ENCODE results near the gene EPHA6. TPM values are rescaled to one million over a fixed set of nuclear protein-coding genes. Genes with fewer than 3 reads are reported as not detected.

The EPHA6 gene
- total RNA-seq, 1 experiment from 2014 or later = 3.6 TPM

GRCh38 chr3:97029972-97030371 is 215.6 kb downstream of the EPHA6 start:
- no peaks in the 10 kb centered on the region for H3K79me2 ChIP-seq (ENCODE audit: low read length)
- no peak overlapping the region for H3K9ac ChIP-seq (ENCODE audit: low read length)
- H2AFZ ChIP-seq (ENCODE audit: low read length) = no peak overlapping the region
- no peaks in the 10 kb centered on the region for H3K36me3 ChIP-seq (ENCODE audit: low read depth, low read length)
- H4K20me1 ChIP-seq (ENCODE audit: low read length) = no peaks in the 10 kb centered on the region
- no peak overlapping the region for H3K4me3 ChIP-seq (ENCODE audit: low read length)
- POLR2A ChIA-PET (ENCODE audit: unreplicated experiment) = no interaction called here
- H3K9me2 ChIP-seq (replicated peaks; ENCODE audit: low read length) = no peaks in the 10 kb centered on the region
- ATAC-seq = no peak
- TF ChIP-seq, protein P1, sequence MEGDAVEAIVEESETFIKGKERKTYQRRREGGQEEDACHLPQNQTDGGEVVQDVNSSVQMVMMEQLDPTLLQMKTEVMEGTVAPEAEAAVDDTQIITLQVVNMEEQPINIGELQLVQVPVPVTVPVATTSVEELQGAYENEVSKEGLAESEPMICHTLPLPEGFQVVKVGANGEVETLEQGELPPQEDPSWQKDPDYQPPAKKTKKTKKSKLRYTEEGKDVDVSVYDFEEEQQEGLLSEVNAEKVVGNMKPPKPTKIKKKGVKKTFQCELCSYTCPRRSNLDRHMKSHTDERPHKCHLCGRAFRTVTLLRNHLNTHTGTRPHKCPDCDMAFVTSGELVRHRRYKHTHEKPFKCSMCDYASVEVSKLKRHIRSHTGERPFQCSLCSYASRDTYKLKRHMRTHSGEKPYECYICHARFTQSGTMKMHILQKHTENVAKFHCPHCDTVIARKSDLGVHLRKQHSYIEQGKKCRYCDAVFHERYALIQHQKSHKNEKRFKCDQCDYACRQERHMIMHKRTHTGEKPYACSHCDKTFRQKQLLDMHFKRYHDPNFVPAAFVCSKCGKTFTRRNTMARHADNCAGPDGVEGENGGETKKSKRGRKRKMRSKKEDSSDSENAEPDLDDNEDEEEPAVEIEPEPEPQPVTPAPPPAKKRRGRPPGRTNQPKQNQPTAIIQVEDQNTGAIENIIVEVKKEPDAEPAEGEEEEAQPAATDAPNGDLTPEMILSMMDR (conservative IDR thresholded peaks at IDR 0.05; ENCODE audit: low read depth, low read length) = no peak
- TF ChIP-seq EZH2 (IDR thresholded peaks at IDR 0.05; ENCODE audit: low read length, unreplicated experiment) (no peak), EZH2phosphoT487 (IDR thresholded peaks at IDR 0.05; ENCODE audit: borderline replicate concordance, low read length) (no peak)
- CTCF ChIA-PET = no interaction called here
- intact Hi-C loops (cut with micrococcal nuclease) = no loop called here
- H3K4me2 ChIP-seq (ENCODE audit: low read length) = no peak overlapping the region
- BruUV-seq (replicated peaks) = no TSS peak
- no peak for DNase-seq
- no peaks in the 10 kb centered on the region for H3K9me3 ChIP-seq (ENCODE audit: low read length)
- H3K27me3 ChIP-seq (ENCODE audit: low read length) = no peaks in the 10 kb centered on the region
- no peaks in the 10 kb centered on the region for H3K4me1 ChIP-seq (ENCODE audit: insufficient read depth, low read length)
- no peak overlapping the region for H3K27ac ChIP-seq (ENCODE audit: low read length)
- H3F3A ChIP-seq (ENCODE audit: low read length, unreplicated experiment) = no peaks in the 10 kb centered on the region

DNA sequence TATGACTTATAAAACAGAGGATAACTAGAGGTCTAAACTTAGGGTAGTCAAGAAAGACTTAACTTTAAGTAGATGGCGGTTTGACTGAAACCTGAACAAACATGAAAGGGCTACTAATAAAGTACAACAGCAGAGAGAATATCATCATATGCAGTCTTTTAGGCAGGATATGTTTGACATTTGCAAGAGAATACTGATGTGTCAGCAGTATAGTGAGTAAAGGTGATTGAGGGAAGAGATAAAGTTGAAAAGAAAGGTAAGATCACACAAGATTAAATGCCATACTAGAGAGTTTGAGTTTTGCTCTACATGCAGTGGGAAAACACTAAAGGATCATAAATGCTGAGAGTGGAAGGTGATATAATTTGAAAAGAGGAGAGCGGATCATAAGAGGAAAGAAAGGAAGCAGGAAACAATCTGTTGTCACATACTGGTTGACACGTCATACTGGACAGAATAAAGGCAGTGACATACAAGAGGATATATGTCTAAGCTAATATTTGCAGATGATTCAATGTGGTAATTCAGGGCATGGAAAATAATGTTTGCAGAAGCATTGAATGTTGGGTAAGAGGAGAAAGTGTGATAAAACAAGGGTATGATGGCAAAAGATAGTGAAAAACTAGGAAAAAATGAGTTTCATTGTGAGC is 223.0 kb downstream of the EPHA6 start:
- TF ChIP-seq EZH2phosphoT487 (IDR thresholded peaks at IDR 0.05; ENCODE audit: borderline replicate concordance, low read length) (no peak), EZH2 (IDR thresholded peaks at IDR 0.05; ENCODE audit: low read length, unreplicated experiment) (no peak)
- TF ChIP-seq, protein P1 (conservative IDR thresholded peaks at IDR 0.05; ENCODE audit: low read depth, low read length) = no peak
- Histone ChIP-seq H3K9ac (ENCODE audit: low read length) (peak overlapping the region; percentile 25; the same call in 1 of the 2 replicates), H3K27me3 (ENCODE audit: low read length) (no peaks in the 10 kb centered on the region), H3K9me3 (ENCODE audit: low read length) (no peaks in the 10 kb centered on the region), H2AFZ (ENCODE audit: low read length) (no peak overlapping the region), H3K36me3 (ENCODE audit: low read depth, low read length) (no peaks in the 10 kb centered on the region), H3K4me1 (ENCODE audit: insufficient read depth, low read length) (peaks cover 12% of the 10 kb centered on the region), H3K27ac (ENCODE audit: low read length) (peak overlapping the region; percentile 75), H4K20me1 (ENCODE audit: low read length) (no peaks in the 10 kb centered on the region), H3K4me3 (ENCODE audit: low read length) (no peak overlapping the region), H3K9me2 (replicated peaks; ENCODE audit: low read length) (no peaks in the 10 kb centered on the region), H3K4me2 (ENCODE audit: low read length) (peak overlapping the region; percentile 18; the same call in 1 of the 2 replicates), H3F3A (ENCODE audit: low read length, unreplicated experiment) (no peaks in the 10 kb centered on the region), H3K79me2 (ENCODE audit: low read length) (no peaks in the 10 kb centered on the region)
- POLR2A ChIA-PET (ENCODE audit: unreplicated experiment) = no interaction called here
- DNase-seq (peak; percentile 68), ATAC-seq (peak; percentile 83)
- BruUV-seq (replicated peaks) = no TSS peak
- intact Hi-C loops (cut with micrococcal nuclease) = loop anchor here (5.0 kb wide), 1 partner anchor 75 kb away; no protein-coding TSS in a partner anchor
- CTCF ChIA-PET = interaction anchor here (0.6 kb wide), 1 partner anchor 167 kb away, joined by 3 read pairs; no protein-coding TSS in a partner anchor

GRCh38 chr3:97043411-97043810 is 229.0 kb downstream of the EPHA6 start:
- Histone ChIP-seq H3K9ac (ENCODE audit: low read length) (no peak overlapping the region), H3K4me1 (ENCODE audit: insufficient read depth, low read length) (no peaks in the 10 kb centered on the region), H3F3A (ENCODE audit: low read length, unreplicated experiment) (no peaks in the 10 kb centered on the region), H3K79me2 (ENCODE audit: low read length) (no peaks in the 10 kb centered on the region), H2AFZ (ENCODE audit: low read length) (no peak overlapping the region), H3K4me3 (ENCODE audit: low read length) (no peak overlapping the region), H3K27ac (ENCODE audit: low read length) (no peak overlapping the region), H3K27me3 (ENCODE audit: low read length) (0 out of 2 replicates have a peak, but pooled peaks cover 5% of the 10 kb centered on the region), H3K36me3 (ENCODE audit: low read depth, low read length) (no peaks in the 10 kb centered on the region), H3K9me3 (ENCODE audit: low read length) (no peaks in the 10 kb centered on the region), H4K20me1 (ENCODE audit: low read length) (no peaks in the 10 kb centered on the region), H3K9me2 (replicated peaks; ENCODE audit: low read length) (no peaks in the 10 kb centered on the region), H3K4me2 (ENCODE audit: low read length) (no peak overlapping the region)
- BruUV-seq (replicated peaks) = no TSS peak
- ATAC-seq (no peak), DNase-seq (no peak)
- TF ChIP-seq, protein P1 (conservative IDR thresholded peaks at IDR 0.05; ENCODE audit: low read depth, low read length) = no peak
- TF ChIP-seq EZH2 (IDR thresholded peaks at IDR 0.05; ENCODE audit: low read length, unreplicated experiment) = no peak
- ChIA-PET CTCF (no interaction called here), POLR2A (ENCODE audit: unreplicated experiment) (no interaction called here)
- intact Hi-C loops (cut with micrococcal nuclease) = no loop called here
